Activated CD8-positive, alpha-beta memory T cell treated with anti-CD3 and anti-CD28 coated beads for 48 hours (primary cell): Measurements from ENCODE around the gene SIVA1.
"Not testable (repeated sequence)": the region's sequence is repeated elsewhere in the genome, so short reads cannot be mapped to it uniquely, and the experiment has no call there.

ENCODE experiments used
- DNase-seq, 3 experiments: peaks; one replicate each; pipeline ENCODE4 v3.0.0-alpha.2; 2020; ENCODE audit warnings: low read depth in 2 of 3, low spot score in 2 of 3

Gene SIVA1

DNA sequence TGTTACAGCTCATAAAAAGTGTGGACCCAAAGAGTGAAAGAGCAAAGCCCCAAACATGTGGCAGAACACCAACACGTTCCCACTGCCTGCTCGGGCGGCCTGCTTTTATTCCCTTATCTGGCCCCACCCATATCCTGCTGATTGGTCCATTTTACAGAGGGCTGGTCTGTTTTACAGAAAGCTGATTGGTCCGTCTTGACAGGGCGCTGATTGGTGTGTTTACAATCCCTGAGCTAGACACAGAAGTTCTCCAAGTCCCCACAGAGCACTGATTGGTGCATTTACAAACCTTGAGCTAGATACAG, 2.2 kb upstream of the SIVA1 start:
- DNase-seq: not testable (repeated sequence)

DNA sequence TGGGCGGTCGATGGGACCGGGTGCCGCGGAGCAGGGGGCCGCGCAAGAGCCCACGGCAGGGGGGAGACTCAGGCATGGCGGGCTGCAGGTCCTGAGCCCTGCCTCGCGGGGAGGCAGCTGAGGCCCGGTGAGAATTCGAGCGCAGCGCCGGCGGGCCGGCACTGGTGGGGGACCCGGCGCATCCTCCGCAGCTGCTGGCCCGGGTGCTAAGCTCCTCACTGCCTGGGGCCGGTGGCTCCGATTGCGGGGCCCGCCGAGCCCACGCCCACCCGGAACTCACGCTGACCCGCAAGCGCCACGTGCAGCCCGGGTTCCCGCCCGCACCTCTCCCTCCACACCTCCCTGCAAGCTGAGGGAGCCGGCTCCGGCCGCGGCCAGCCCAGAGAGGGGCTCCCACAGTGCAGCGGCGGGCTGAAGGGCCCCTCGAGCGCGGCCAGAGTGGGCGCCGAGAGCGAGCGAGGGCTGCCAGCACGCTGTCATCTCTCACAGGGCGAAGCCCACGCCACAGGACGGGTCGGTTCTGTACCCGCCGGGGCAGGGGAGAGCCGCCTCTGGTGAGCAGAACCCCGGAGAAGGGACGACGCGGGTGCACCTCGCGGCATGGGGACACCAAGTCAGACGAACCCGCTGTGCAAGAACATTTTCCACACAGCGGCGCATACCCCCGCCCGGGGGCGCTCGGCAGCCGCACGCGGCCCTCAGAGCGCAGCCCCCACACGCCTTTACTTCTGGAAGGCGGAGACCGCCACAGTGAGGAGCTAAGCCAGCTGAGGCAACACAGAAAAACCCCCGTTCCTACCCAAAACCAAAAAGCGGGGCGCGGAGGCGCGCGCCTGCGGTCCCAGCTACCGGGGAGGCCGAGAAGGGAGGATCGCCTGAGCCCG, 1.2 kb upstream of the SIVA1 start:
- no peak for DNase-seq

DNA sequence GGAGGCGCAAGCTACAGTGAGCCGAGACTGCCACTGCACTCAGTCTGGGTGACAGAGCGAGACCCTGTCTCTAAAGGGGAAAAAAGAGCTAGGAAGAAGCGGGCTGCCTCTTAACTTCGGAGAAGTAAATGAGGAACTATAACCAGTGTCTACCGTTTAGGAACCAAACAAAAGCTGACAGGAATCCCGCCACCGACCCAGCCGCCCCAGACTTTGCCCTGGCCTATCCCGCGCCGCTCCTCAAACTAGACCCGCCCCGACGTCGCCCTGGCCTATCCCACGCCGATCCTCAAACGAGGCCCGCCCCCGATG, 568 bp upstream of the SIVA1 start:
- no peak for DNase-seq

DNA sequence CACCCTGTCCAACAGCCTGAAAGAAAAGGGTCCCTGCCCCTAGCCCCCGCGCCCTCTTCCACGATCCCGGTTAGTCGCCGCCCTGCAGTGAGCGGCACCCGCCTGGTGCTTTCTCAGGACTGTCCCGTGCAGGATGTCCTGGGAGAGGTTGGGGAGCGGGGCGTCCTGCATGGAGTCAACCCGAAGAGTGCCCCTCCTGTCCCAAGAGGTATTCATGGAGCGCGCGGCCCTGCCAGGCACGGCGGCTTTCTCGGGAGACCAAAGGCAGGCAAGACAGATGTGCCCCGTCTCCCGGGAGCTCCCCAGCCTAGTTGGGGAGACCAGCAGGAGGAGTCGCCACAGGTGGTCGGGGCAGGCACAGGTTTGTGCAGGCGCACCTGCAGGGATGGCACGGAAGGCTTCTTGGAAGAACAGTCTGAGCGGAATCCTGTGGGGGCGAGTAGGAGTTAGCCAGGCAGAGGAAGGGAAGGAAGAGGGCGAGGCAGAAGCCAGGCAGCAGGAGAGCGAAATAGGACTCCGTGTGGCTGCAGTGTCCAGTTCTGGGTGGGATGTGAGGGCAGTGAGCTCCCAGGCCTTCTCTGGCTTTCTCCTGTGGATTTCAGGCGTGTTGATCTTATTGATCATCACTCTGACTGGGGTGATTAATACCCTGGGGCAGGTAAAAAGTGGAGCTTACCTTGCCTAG, 723 bp downstream of the SIVA1 start:
- DNase-seq: no peak

DNA sequence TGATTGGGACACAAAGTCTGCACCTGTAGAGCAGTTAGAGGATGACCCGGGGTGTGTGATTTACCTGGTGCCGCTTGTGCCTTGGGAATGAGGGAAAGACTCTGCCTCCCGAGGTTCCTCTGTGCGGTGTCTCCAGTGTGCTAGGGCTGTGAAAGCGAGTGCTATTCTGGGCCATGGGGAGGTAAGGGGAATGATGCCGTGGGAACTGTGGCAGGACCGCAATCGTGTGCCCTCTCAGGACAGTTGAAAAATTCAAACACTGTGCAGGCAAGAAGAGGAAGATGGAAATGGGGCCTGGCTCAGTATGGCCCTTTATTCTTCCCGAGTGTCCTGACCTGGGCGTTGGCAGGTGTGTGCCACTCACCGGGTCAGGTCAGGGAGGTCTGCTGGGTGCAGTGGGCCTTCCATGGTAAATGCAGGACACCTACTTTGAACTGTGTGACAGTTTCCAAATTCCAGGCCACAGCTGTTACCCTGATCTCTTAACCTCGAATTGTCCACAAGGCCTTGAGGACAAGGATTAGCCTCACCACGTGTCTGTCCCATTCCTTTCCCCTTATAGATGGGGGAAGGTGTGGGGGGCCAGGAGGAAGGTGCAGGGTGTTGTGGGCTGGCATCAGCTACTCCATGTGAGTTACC, 1.4 kb downstream of the SIVA1 start:
- DNase-seq: no peak

DNA sequence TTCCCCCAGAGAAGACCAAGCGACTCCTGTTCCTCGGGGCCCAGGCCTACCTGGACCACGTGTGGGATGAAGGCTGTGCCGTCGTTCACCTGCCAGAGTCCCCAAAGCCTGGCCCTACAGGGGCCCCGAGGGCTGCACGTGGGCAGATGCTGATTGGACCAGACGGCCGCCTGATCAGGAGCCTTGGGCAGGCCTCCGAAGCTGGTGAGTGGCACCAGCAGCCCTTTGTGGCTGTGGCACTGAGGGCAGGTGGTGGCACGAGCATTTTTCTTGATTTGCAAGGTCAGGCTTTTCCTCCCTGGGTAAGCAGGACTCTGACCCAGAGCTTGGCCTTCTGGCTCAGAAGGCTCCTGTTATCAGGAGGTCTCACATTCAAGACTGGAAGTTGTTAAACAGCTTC, 2.7 kb downstream of the SIVA1 start:
- no peak for DNase-seq

DNA sequence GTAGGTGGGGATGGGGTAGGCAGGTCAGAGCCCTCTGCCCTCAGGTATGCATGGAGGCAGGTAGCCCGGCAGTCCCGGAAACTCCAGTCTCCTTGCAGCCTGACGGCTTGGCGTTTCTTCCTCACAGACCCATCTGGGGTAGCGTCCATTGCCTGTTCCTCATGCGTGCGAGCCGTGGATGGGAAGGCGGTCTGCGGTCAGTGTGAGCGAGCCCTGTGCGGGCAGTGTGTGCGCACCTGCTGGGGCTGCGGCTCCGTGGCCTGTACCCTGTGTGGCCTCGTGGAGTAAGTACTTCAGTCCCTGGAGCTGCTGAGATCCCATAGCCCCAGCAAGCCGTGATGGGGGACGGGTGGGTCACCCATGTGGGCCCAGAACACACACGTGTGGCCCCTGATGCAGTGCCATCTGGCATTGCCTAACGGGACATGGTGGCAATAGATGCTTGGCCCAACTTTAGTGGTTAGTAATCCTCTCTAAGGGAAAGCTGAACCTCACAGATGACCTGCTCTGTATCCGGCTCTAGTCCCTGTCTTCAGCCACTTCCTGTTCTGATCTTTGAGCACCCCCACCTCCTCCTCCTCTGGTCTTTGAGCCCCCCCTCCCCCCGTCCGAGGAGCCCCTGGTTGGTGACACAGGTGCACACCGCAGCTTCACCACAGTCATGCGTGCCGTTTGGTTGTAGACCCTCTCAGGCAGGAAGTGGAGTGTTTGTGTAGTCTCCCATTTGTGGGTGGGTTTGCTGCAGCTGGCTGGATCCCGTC, 3.7 kb downstream of the SIVA1 start:
- DNase-seq: no peak

DNA sequence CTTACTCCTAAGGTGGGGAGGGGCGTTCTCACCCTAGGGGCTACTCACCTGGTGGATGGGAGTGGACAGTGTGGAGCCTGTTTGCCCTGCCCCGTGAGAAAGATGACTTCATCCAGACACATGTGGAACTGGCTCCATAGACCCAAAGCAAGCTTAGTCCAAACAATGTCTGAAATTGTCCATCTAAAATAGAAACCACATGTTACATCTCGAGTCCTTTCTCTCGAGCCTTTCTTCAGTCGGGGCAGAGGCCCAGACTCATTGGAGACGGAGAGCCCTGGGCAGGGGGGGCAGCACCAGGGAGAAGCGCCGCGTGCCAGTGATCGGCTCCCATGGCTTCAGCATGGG, 4.3 kb downstream of the SIVA1 start:
- DNase-seq: no peak

DNA sequence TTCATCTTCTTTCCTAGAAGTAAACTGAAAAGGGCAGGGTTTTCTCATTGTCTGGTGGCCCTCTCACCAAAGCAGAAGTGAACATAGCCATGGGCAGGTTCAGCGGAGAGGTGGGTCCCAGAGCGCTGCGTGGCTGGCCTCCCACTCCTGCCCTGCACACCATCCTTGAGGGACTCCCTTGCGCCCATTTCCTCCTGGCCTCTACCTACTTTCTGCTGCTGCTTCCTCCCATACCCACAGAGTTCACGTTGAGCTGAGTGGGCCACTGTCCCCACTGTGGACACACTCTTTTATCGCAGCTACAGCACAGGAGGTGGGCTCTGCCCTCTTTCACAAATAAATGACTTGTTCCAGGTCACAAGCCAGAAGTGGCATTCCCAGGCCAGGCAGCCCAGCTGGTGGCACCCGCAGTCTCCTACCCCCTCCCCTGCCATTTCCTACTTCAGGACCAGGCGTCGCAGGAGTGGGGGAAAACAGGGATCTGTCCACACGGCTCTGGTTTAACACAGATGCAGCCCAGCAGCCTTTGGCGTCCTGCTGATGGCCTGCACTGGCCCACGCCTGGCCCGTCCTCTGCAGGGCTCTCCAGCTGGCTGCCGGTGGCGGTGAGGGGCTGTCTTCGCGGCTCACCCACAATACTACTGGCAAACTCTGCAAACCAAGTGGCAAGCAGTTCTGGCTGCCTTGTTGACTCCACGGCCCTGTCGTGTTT, 4.9 kb downstream of the SIVA1 start:
- DNase-seq: no peak

DNA sequence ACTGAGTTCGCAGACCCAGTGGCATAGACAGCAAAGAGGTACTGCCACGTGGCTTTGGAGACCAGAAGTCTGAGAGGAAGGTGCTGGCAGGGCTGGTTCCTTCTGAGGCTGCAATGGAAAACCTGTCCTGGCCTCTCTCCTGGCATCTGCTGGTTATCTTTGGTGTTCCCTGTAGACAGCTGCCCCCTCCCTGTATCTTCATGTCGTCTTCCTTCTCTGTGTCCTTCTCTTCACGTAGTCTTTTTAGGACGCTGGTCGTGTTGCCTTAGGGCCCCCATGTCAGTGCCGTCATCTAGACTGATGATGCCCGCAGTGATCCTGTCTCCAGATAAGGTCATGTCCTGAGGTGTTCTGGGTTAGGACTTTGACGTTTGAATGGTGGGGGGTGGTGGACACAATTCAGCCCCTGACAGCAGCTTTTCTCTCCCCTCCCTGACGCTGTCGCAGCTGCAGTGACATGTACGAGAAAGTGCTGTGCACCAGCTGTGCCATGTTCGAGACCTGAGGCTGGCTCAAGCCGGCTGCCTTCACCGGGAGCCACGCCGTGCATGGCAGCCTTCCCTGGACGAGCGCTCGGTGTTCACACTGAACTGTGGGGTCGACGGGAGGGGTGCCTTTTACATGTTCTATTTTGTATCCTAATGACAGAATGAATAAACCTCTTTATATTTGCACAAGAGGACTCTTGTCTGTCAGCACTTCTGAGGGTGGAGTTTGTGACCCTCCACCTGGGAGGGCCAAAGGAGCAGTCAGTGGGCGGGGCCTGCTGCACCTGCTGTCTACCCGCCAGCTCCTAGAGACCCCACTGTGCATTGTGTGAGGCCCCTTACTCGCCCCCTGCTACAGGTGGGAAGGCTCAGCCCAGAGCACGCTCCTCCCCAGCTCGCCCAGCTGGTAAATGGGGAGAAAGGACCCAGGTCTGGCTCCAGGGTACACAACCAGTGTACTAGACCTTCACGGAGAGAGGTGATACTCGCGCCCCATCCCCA, 6.3 kb downstream of the SIVA1 start:
- no peak for DNase-seq

DNA sequence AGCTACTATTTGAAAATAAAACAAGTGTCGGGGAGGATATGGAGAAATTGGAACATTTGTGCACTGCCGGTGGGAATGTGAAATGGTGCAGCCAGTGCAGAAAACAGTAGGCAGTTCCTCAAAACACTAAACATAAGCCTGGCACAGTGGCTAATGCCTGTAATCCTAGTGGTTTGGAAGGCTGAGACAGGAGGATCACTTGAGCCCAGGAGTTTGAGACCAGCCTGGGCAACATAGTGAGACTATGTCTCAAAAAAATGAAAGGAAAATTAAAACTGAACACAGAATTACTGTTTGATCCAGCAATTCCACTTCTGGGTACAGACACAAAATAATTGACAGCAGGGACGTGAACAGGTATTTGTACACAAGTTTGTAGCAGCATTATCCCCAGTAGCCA, 12.6 kb downstream of the SIVA1 start:
- DNase-seq: no peak

DNA sequence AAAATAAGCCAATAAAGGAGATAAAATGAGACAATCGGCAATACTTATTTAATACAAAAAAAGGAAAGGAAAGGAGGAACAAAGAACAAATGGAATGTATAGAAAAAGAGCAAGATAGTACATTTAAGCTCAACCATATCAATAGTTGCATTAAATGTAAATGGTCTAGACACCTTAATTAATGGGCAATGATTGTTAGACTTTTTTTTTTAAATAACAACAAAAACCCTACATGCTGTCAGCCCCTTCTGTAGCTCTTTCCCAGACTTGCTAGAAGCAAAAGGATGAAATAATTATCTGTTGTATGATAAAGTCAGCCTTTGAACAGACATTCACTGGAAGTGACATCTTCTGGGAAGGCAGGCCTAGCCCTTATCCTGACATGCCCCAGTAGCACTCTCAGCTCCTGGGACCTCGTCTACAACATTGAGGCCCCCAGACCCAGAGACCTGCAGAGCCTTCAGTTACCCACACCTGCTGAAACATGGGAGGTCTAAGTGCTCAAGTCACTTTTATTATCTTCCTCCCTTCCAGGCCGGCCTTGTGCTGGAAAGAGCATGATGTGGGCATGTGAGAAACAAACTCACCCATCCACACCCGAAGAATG, 13.4 kb downstream of the SIVA1 start:
- no peak for DNase-seq

DNA sequence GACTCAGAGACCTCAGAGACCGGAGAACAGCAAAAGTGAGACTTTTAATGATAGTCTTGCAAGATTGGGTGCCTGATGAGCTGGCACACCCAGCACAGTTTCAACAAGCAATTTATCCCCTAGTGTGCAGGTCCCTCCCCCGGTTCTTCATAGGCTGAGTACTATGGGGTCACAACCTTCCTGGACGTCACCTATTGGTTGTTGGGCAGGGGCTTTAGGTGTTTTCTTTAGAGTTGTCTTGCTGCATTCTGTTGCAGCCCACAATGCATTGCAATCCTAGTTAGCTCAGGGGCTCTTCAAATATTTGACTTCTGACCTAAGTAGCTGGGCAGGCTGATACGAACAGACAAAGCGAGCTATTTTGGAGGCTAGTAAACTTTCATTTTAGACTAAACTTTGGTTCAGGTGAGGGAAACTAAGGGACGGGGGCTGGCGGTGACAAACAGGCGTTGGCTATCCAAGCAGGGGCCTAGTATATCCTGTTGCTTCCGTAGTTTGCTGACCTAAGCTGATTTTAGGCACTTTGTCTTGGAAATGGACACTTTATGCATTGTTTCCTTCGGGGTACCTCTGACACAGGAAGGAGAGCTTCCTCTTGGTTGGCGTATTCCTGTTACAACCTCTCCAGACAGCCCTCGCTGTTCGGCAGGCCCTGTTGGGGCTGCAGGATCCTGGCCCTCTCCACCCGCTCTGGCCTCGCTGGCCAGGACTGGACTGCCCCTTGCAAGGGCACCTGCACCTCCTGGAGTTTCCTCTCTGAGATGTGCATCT, 14.1 kb downstream of the SIVA1 start:
- no peak for DNase-seq

DNA sequence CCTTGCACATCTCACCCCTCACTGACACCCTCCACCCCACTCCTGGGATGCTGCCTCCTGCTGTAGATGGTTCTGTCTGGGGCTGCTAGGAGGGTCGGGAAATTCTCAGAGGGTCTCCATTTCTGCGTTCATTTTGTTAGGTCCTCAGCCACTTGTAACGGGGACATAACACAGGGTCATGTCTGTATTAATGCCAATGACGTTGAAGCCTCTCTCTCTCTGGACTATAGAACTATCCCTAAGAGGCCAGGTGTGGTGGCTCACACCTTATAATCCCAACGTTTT, 14.6 kb downstream of the SIVA1 start:
- DNase-seq: no peak

DNA sequence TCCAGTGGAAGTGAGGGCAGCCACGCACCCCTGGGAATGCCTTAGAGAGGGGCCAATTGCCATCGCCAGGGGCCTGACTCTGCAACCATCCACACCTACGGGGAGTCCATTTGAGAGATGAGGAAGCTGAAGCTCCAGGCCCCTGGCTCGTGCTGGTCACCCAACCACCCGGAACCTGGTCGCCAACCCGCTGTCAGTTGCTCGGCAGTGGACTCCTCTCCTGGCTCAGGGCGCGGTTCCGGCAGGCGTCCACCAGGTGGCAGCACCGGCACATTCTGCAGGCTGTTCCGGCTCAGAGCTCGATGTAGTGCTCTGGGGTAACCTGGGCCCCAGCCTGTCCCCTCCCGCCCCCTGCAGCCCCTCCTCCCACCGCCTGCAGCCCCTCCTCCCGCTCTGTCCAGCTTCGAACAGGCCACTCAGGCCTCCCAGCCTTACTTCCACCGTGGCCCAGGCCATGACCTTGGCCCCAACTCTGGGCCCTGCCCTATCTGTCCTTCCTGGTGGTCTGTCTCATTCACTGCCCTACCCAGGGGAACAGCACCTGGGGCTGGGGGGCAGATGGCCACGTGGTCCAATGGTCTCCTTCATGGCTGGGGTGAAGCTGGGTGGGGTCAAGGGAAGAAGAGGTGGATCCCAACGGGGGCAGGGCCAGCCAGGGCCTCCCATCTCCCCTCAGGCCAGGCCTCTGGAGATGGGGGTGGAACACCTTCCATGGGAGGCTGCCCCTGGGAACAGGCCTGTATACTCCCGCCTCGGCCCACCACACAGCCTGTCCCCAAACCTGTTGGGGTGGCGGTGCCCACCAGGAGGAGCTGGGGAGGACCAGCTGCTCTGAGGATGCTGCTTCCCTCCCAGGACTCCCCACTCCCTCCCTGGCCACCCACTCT, 15.7 kb downstream of the SIVA1 start:
- DNase-seq: peak; percentile 70 to 98 (median 97)

DNA sequence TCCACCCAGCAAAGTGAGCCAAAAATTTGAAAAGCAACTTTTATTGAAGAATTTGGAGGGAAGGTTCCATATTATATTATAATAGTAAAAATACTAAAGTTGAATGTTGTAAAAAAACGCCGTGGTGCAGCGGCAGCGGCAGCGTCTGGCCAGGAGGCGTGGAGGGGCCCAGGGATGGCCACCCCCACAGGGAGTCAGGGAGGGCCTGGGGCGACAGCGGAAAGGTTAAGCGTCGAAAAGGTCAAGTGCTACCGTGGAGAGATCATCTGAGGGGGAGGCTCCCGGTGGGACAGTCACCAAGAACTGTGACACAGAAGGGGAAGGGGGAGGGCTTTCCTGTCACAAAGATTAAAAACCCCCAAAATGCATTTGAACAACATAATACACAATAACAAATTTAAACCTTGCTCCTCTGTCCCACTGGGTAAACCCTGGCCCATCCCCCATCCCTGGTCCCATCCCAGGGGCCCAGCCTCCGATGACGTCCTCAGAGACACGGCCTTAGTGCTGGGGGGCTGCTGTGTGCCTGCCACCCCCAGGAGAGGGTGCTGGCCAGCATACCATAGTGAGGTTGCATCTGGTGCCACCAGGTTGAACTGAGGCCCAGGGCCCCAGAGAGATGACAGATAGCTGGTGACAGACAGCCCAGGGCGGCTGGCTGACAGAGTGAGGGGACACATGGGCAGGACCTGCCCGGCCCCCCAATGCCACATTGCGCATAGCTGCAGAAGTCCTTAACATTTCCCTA, 16.6 kb downstream of the SIVA1 start:
- DNase-seq: no peak

DNA sequence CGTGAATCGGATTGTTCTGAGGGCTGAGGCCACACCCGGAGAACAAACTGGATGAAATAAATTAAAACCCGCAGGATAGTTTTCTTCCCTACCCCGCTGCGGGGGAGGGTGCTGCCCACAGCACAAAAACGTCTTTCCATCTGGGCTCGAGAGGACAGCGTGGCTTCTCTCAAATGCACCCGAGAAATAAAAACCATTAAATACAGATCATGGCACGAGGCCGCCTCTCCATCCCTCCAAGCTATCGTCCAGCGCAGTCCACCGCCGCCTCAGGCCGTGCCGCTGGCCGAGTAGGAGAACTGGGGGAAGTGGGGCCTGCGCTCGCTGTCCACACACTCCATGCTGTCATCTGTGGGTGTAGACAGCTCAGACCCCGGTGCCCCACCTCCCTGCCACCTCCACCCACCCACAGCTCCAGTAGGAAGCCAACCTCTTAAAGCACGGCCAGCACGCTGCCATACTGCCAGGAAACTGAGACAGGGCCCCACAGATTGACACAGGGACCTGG, 17.2 kb downstream of the SIVA1 start:
- no peak for DNase-seq
